GM19438 (cell line): Measurements from ENCODE around the gene TMOD2.

Experiments
- ATAC-seq: cut with Tn5 transposase; IDR thresholded peaks from one replicate; pipeline ENCODE4 v1.9.1; 2021; ENCODE audit warnings: low read depth; ENCODE audit not compliant: unreplicated experiment

TMOD2 gene

GRCh38 chr15:51806123-51806522 is 54.7 kb downstream of the TMOD2 start:
- no peak for ATAC-seq

GRCh38 chr15:51809457-51809856 is 58.1 kb downstream of the TMOD2 start:
- ATAC-seq: no peak

- ATAC-seq: no peak
Observed at GRCh38 chr15:51812598-51812997, 61.2 kb downstream of the TMOD2 start.

- no peak for ATAC-seq
Observed at GRCh38 chr15:51814606-51815005, 63.2 kb downstream of the TMOD2 start.

- ATAC-seq: no peak
Observed at GRCh38 chr15:51816611-51817010, 65.2 kb downstream of the TMOD2 start.

- ATAC-seq: no peak
Observed at GRCh38 chr15:51818150-51818549, 66.8 kb downstream of the TMOD2 start.

- ATAC-seq: no peak
Observed at GRCh38 chr15:51825698-51826097, 74.3 kb downstream of the TMOD2 start.

GRCh38 chr15:51828621-51829375 is 77.4 kb downstream of the TMOD2 start:
- no peak for ATAC-seq

- peak; percentile 83 for ATAC-seq
Observed at GRCh38 chr15:51829376-51830275, 78.2 kb downstream of the TMOD2 start, which contains the start of gene TMOD3. Gene TMOD3 (plus strand): TSS chr15:51829653. CDS start chr15:51862885, 33,232 bp downstream.

GRCh38 chr15:51830276-51830806 is 78.9 kb downstream of the TMOD2 start:
- ATAC-seq: peak; percentile 31

GRCh38 chr15:51833772-51834171 is 82.4 kb downstream of the TMOD2 start:
- no peak for ATAC-seq

- peak; percentile 74 for ATAC-seq
Observed at GRCh38 chr15:51837792-51838251, 86.4 kb downstream of the TMOD2 start.

GRCh38 chr15:51838270-51838669 is 86.9 kb downstream of the TMOD2 start:
- no peak for ATAC-seq

- ATAC-seq: no peak
Observed at GRCh38 chr15:51840692-51841091, 89.3 kb downstream of the TMOD2 start.

GRCh38 chr15:51841406-51842040 is 90.1 kb downstream of the TMOD2 start:
- ATAC-seq: no peak

GRCh38 chr15:51842265-51842664 is 90.9 kb downstream of the TMOD2 start:
- no peak for ATAC-seq

GRCh38 chr15:51842852-51843737 is 91.7 kb downstream of the TMOD2 start:
- ATAC-seq: no peak

GRCh38 chr15:51844747-51845426 is 93.5 kb downstream of the TMOD2 start:
- ATAC-seq: no peak

GRCh38 chr15:51846066-51846462 is 94.7 kb downstream of the TMOD2 start:
- no peak for ATAC-seq
